Activated CD8-positive, alpha-beta memory T cell treated with anti-CD3 and anti-CD28 coated beads for 24 hours (primary cell): Measurements from ENCODE around the gene TMEM245.
"Not testable (repeated sequence)": the region's sequence is repeated elsewhere in the genome, so short reads cannot be mapped to it uniquely, and the experiment has no call there.

Experiments used
- DNase-seq: peaks from one replicate; pipeline ENCODE4 v3.0.0-alpha.2; 2020

The TMEM245 gene

GRCh38 chr9:109132567-109133021, 12.8 kb upstream of the TMEM245 start:
- no peak for DNase-seq

GRCh38 chr9:109129470-109130197, 9.9 kb upstream of the TMEM245 start:
- DNase-seq, result no peak

DNA sequence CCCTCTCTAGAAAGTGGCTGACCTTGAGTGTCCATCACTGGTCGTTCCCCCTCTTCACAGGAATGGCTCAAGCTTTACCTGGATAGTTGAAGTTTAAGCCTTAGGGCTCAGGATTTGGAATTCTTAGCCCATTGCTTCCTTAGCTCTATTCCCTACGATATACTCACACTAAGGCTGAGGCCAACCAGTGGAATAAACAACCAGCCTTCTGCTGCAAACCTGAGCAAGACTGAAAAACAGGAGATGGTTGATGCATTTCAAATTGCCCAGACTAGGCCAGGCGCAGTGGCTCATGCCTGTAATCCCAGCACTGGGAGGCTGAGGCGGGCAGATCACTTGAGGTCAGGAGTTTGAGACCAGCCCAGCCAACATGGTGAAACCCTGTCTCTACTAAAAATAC, 6.9 kb upstream of the TMEM245 start:
- DNase-seq, result not testable (repeated sequence)

DNA sequence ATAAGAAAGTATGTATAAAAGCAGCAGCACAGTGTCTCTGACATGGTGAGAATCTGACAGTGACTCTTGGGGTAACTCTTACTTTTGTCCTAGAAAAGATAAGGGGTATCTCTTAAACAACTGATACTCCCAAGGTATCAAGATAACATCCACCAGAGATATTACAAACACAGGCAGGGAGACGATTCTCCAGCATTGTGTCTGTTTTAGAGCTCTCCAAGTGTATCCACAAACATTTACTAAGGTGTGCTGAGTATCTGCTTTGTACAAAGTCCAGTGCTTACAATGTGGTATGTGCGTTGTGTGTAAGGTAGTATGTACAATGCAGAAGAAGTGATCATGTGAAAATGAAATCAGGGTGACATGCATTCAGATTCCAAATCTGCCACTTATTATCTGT, 4.4 kb upstream of the TMEM245 start:
- no peak for DNase-seq

GRCh38 chr9:109122726-109123621, 3.2 kb upstream of the TMEM245 start:
- no peak for DNase-seq

- no peak for DNase-seq
These were observed 1.6 kb upstream of the TMEM245 start for GRCh38 chr9:109121232-109121796.

GRCh38 chr9:109120204-109120789, 550 bp upstream of the TMEM245 start:
- no peak for DNase-seq

- DNase-seq, result no peak
These were observed 824 bp downstream of the TMEM245 start for GRCh38 chr9:109118808-109119438.

GRCh38 chr9:109117856-109118807, 1.6 kb downstream of the TMEM245 start:
- DNase-seq, result no peak

DNA sequence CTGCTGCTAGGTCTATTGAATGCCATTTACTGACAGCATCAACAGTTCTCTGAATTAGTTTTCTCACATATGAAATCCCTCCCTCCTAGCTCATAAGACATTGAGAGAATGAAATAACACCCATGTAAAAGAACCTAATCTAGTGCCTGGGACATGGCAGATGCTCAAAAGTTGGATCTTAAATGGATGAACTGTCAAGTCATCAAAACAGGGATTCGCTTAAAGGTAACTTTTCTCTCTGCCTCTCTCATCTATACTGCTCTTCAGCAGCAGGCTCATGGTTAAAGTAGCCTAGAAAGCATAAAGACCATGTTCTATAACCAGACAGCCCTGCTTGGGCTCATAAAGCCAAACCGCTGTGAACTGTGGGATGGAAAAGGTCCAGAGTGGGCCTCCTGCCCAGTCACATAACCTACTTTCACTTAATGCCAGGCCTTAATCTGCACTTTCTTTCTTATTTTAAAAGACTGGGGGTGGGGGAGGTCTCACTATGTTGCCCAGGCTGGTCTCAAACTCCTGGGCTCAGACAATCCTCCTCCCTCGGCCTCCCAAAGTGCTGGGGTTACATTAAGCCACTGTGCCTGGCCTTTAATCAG, 3.7 kb downstream of the TMEM245 start:
- no peak for DNase-seq

DNA sequence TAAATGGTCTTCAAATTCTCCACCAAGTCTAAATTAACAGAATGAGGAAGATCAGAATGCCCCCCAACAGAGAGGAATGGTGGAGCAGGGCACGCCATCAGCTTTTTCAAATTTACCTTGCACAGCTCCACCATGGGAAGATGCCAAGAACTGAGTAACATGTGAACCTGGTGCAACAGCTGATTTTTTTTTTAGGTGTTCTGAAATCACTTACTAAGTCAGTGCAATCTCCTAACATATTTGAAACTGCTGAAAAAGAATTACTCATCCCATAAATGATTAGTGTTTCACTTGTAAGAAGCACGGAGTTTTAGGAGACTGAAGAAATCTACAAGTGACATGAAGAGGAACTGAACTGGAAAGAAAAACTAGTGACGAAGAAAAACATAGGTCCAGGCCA, 5.1 kb downstream of the TMEM245 start:
- DNase-seq, result no peak

GRCh38 chr9:109113892-109114609, 5.7 kb downstream of the TMEM245 start:
- no peak for DNase-seq

GRCh38 chr9:109113254-109113653, 6.5 kb downstream of the TMEM245 start:
- DNase-seq, result no peak

DNA sequence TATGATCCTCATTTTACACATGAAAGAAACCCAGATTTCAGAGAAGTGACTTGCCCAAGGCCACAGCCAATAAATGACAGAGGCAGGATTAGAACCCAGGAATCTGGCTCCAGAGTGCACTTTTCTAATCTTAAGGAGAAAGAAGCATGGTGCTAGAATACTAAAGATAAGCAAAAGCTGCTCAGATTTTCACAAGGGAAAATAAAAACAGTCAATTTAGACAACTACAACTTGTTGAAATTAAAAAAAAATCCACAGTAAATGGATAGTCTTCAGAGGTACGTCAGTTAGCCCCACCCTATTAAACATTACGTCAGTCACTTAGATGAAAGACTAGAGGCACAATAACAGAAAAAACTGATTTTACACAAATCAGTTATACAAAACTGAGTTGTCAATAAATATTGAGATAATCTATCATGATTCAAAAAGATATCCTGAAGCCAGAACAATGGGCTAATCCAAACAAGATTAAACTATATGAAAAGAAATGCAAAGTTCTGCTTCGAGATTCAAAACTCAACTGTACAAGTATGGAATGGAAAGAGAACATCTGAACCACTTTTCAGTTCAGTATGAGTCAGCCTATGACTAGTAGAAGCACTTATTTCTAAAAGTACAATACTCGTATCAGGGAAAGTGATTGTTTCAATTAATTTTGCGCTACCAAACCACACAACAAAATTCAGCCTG, 9.3 kb downstream of the TMEM245 start:
- no peak for DNase-seq

DNA sequence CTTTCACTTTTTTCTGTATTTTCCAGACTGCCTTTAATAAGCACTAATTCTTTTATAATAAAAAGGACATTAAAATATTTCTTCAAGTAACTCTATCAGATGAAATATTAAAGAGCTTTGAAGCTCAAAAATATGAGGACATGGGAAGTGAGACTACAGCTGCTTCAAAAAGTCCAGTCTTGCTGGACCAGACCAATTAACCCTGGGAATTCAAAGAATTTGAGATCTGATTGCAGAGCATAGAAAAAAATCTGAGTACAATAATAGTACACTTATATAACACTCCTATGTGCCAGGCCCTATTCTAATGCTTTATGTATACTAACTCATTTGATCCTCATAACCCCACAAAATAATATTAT, 9.8 kb downstream of the TMEM245 start:
- no peak for DNase-seq

- DNase-seq, result no peak
These were observed 11.4 kb downstream of the TMEM245 start for GRCh38 chr9:109108318-109108717.

GRCh38 chr9:109107402-109108240, 12.1 kb downstream of the TMEM245 start:
- DNase-seq, result no peak

GRCh38 chr9:109101810-109102209, 17.9 kb downstream of the TMEM245 start:
- no peak for DNase-seq

DNA sequence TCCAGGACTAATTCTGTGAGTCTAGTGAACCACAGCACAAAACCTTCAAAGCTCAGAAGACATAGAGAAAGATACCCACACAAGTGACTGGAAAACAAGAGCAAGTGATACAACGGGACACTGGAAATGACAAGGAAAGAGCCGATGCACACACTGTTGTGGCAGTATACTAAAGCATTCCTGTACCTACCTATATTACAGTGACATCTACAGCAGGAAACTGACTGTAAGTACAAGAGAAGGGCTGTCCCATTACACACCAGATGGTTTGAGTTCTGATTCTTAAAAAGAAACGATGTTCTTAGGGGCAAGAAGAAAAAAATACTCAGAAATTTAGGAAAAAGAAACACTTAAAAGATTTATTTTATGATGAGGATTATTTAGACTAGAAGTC, 18.5 kb downstream of the TMEM245 start:
- no peak for DNase-seq
